Ascending aorta (tissue), 2 donors: Measurements from ENCODE around the gene KCND2. TPM values are rescaled to one million over a fixed set of nuclear protein-coding genes. Genes with fewer than 3 reads are reported as not detected.

Source experiments
- DNase-seq, 2 donors: peaks; one replicate each; pipeline ENCODE4 v3.0.0-alpha.2; 2019; ENCODE audit warnings: low spot score in 2 of 2
- H3K27ac ChIP-seq, 2 donors: fragments of 200-600 bp; sonication (generic); one replicate each; pipeline ENCODE4 v1.5.1; 2016 to 2017; ENCODE audit warnings: mild to moderate bottlenecking in 1 of 2
- H3K27me3 ChIP-seq: fragments of 200-600 bp; sonication (generic); one replicate; pipeline ENCODE4 v1.5.1; 2017
- H3K36me3 ChIP-seq, 2 donors: fragments of 200-600 bp; sonication (generic); one replicate each; pipeline ENCODE4 v1.5.1; 2016
- H3K4me1 ChIP-seq, 2 donors: fragments of 200-600 bp; sonication (generic); one replicate each; pipeline ENCODE4 v1.5.1; 2016 to 2017; ENCODE audit warnings: mild to moderate bottlenecking in 1 of 2
- H3K4me3 ChIP-seq, 2 donors: fragments of 200-600 bp; sonication (generic); one replicate each; pipeline ENCODE4 v1.5.1; 2016 to 2017; ENCODE audit warnings: mild to moderate bottlenecking in 1 of 2
- H3K9me3 ChIP-seq, 2 donors: fragments of 200-600 bp; sonication (generic); one replicate each; pipeline ENCODE4 v1.5.1; 2016
- CTCF ChIP-seq, 3 experiments: fragments of 200-600 bp in 2 of 3; fragments of 450-650 bp in 1 of 3; sonication (generic) in 2 of 3; IDR thresholded peaks; one replicate each; pipeline ENCODE4 v1.5.1; 2016 to 2019; ENCODE audit warnings: antibody characterized with exemption in 3 of 3, mild to moderate bottlenecking in 1 of 3, moderate library complexity in 1 of 3
- intact Hi-C: fragments of 100-400 bp; cut with DNase I; formaldehyde crosslinking; loops from one replicate; pipeline ENCODE4 v1.15.1; 2023
- total RNA-seq: library from RNA; depleted of rRNA; stranded (reverse); fragments of >200 nt; gene quantifications from one replicate; pipeline ENCODE4 v1.1.0, GENCODE V29; 2016

The KCND2 gene
- total RNA-seq, 1 donor from 2014 or later: 0.21 TPM

- H3K27ac ChIP-seq: no peak overlapping the region
- no peaks in the 10 kb centered on the region for H3K27me3 ChIP-seq
- no peaks in the 10 kb centered on the region for H3K4me1 ChIP-seq
- H3K4me3 ChIP-seq: no peak overlapping the region
- H3K9me3 ChIP-seq: no peaks in the 10 kb centered on the region
- TF ChIP-seq CTCF (IDR thresholded peaks at IDR 0.05): no peak
- no peaks in the 10 kb centered on the region for H3K36me3 ChIP-seq
- DNase-seq: no peak
- intact Hi-C loops: no loop called here
These were observed 339.0 kb downstream of the KCND2 start for GRCh38 chr7:120611975-120612374.

- Histone ChIP-seq H3K36me3 (no peaks in the 10 kb centered on the region), H3K27ac (no peak overlapping the region), H3K27me3 (no peaks in the 10 kb centered on the region), H3K4me1 (no peaks in the 10 kb centered on the region), H3K9me3 (no peaks in the 10 kb centered on the region), H3K4me3 (no peak overlapping the region)
- TF ChIP-seq CTCF (IDR thresholded peaks at IDR 0.05): no peak
- intact Hi-C loops: no loop called here
- DNase-seq: no peak
These were observed 342.7 kb downstream of the KCND2 start for GRCh38 chr7:120615703-120616102.

- no peak for TF ChIP-seq CTCF (IDR thresholded peaks at IDR 0.05)
- H3K4me1 ChIP-seq: no peaks in the 10 kb centered on the region
- no peaks in the 10 kb centered on the region for H3K36me3 ChIP-seq
These were observed 344.3 kb downstream of the KCND2 start for GRCh38 chr7:120617275-120617674.

GRCh38 chr7:120628251-120628650 lies 355.3 kb downstream of the KCND2 start:
- no peak overlapping the region for H3K27ac ChIP-seq
- no peak for TF ChIP-seq CTCF (IDR thresholded peaks at IDR 0.05)
- intact Hi-C loops: no loop called here
- no peaks in the 10 kb centered on the region for H3K9me3 ChIP-seq
- no peaks in the 10 kb centered on the region for H3K4me1 ChIP-seq
- no peak overlapping the region for H3K4me3 ChIP-seq
- no peak for DNase-seq
- H3K27me3 ChIP-seq: no peaks in the 10 kb centered on the region
- H3K36me3 ChIP-seq: no peaks in the 10 kb centered on the region

More at GRCh38 chr7:120617275-120617674, 344.3 kb downstream of the KCND2 start:
- no peak overlapping the region for H3K4me3 ChIP-seq
- H3K27ac ChIP-seq: no peak overlapping the region
- H3K27me3 ChIP-seq: no peaks in the 10 kb centered on the region
- no peak for DNase-seq
- no peaks in the 10 kb centered on the region for H3K9me3 ChIP-seq
- intact Hi-C loops: no loop called here

- intact Hi-C loops: no loop called here
These were observed 366.9 kb downstream of the KCND2 start for GRCh38 chr7:120639884-120640283.

More at GRCh38 chr7:120639884-120640283, 366.9 kb downstream of the KCND2 start:
- Histone ChIP-seq H3K27ac (no peak overlapping the region), H3K4me3 (no peak overlapping the region), H3K36me3 (no peaks in the 10 kb centered on the region), H3K9me3 (no peaks in the 10 kb centered on the region), H3K4me1 (no peaks in the 10 kb centered on the region), H3K27me3 (no peaks in the 10 kb centered on the region)
- no peak for TF ChIP-seq CTCF (IDR thresholded peaks at IDR 0.05)
- DNase-seq: no peak
